Heart left ventricle (tissue), 11 donors: ENCODE measurements around the gene MACIR. TPM values are rescaled to one million over a fixed set of nuclear protein-coding genes. Genes with fewer than 3 reads are reported as not detected.

Experiments used
- polyA plus RNA-seq, 2 donors: library from polyadenylated mRNA; stranded (reverse); fragments of 200-250 nt; gene quantifications; one replicate each; pipeline ENCODE4 v1.2.3, GENCODE V29; 2013
- total RNA-seq, 9 donors: library from RNA; depleted of rRNA in 2 of 9; stranded (reverse); fragments of >200 nt in 2 of 9; fragmentation: NEBNext Ultra II Directional in 3 of 9; extraction: Animal tissue kit (Norgen Biotek cat#: 25700) in 3 of 9; gene quantifications; one replicate each; pipeline versions ENCODE4 v1.1.0 to v1.2.4, GENCODE V29; 2016 to 2023
- donor health status: ischemic (EF 13 %, LVEDD 7.1; RV severe dilation, severe dysfunction).
- donor health status: healthy with polysubstance abuse.
- donor health status: DM: no; HTN: yes; CAD: no.
- donor health status: DM: no; HTN: no; CAD: no.
- donor health status: ischemic (EF 25% LVEDD 5.7; RV mildly dilated, moderate dysfunction).
- donor health status: healthy.
- donor health status: DM: yes; HTN: yes; CAD: no.
- donor health status: PGD.
- donor health status: nonischemic (EF 23%, LVEDD 6.1; RV moderate dilation, normal function).

Gene MACIR
- total and polyA plus RNA-seq, 11 donors, result 2.7 to 6.0 (median 4.5) TPM

Other genes starting within 250 kb of the MACIR start
- gene GIN1, start 138.6 kb upstream of the MACIR start, total RNA-seq, result 10 to 100 TPM in 7 of 9 donors, 1 to 10 TPM in 2; 8.6 to 17.8 (median 13.3) TPM
- gene GIN1, start 138.6 kb upstream of the MACIR start, polyA plus RNA-seq, result 1 to 10 TPM; 6.7 to 9.4 TPM
- gene PPIP5K2, start 138.5 kb upstream of the MACIR start, total RNA-seq, result 10 to 100 TPM; 25.2 to 59.8 (median 39.1) TPM
- 10 to 100 TPM; 16.6 to 34.9 TPM for gene PPIP5K2, start 138.5 kb upstream of the MACIR start, polyA plus RNA-seq